NT2/D1 (cell line): Measurements from ENCODE around the gene PRDM12.

ENCODE experiments used
- YY1 ChIP-seq: IDR thresholded peaks from 2 replicates; pipeline ENCODE4 v1.6.1; 2011; ENCODE audit not compliant: insufficient read length, insufficient read depth
- ZNF274 ChIP-seq: IDR thresholded peaks from 2 replicates; pipeline ENCODE4 v1.6.1; 2011; ENCODE audit warnings: mild to moderate bottlenecking, low read depth, low read length

DNA sequence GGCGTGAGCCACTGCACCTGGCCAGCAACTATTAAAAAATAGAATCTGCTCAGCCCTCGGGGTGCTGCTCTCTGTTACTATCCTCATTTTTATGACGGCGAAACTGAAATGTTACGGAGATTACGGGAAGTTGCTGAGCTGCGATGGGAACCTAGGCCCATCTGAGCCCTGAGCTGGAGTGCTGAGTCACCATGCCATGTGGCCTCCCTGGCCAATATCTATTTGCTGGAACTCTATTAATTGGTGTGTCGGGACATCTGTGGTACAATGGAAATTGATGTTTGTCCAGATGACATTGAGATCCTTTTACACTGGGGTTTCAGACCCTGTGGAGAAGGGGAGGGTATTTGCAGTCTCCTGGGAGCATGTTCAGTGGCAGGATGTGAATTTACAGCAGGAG, 8.1 kb downstream of the PRDM12 start:
- no peak for TF ChIP-seq YY1
- no peak for TF ChIP-seq ZNF274
